ENCODE data around the gene SIK3. TPM values are rescaled to one million over a fixed set of nuclear protein-coding genes. Genes with fewer than 3 reads are reported as not detected.

SIK3 gene
- total and polyA plus RNA-seq, 2 experiments from 2014 or later = 6.1 to 33.9 TPM

DNA sequence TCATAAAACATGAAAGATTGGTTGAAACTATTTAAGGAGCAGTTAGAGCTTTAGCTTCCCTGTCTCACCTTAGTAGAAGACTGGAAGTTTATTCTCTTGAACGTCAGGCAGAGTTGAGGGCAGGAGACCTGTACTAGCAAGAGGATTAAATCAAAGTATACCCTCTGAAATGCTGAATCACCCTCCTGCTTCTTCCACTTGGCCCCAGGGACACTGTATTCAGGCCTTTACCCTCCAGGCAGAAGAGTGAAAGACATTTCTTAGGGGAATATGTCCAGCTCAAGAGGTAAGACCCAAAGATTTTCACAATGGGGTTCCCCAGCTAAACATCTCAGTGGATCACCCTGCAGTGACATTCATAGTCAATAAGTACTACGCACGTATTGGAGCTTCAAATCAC lies 287.0 kb downstream of the SIK3 start (continued):
- TF ChIP-seq, protein P1, sequence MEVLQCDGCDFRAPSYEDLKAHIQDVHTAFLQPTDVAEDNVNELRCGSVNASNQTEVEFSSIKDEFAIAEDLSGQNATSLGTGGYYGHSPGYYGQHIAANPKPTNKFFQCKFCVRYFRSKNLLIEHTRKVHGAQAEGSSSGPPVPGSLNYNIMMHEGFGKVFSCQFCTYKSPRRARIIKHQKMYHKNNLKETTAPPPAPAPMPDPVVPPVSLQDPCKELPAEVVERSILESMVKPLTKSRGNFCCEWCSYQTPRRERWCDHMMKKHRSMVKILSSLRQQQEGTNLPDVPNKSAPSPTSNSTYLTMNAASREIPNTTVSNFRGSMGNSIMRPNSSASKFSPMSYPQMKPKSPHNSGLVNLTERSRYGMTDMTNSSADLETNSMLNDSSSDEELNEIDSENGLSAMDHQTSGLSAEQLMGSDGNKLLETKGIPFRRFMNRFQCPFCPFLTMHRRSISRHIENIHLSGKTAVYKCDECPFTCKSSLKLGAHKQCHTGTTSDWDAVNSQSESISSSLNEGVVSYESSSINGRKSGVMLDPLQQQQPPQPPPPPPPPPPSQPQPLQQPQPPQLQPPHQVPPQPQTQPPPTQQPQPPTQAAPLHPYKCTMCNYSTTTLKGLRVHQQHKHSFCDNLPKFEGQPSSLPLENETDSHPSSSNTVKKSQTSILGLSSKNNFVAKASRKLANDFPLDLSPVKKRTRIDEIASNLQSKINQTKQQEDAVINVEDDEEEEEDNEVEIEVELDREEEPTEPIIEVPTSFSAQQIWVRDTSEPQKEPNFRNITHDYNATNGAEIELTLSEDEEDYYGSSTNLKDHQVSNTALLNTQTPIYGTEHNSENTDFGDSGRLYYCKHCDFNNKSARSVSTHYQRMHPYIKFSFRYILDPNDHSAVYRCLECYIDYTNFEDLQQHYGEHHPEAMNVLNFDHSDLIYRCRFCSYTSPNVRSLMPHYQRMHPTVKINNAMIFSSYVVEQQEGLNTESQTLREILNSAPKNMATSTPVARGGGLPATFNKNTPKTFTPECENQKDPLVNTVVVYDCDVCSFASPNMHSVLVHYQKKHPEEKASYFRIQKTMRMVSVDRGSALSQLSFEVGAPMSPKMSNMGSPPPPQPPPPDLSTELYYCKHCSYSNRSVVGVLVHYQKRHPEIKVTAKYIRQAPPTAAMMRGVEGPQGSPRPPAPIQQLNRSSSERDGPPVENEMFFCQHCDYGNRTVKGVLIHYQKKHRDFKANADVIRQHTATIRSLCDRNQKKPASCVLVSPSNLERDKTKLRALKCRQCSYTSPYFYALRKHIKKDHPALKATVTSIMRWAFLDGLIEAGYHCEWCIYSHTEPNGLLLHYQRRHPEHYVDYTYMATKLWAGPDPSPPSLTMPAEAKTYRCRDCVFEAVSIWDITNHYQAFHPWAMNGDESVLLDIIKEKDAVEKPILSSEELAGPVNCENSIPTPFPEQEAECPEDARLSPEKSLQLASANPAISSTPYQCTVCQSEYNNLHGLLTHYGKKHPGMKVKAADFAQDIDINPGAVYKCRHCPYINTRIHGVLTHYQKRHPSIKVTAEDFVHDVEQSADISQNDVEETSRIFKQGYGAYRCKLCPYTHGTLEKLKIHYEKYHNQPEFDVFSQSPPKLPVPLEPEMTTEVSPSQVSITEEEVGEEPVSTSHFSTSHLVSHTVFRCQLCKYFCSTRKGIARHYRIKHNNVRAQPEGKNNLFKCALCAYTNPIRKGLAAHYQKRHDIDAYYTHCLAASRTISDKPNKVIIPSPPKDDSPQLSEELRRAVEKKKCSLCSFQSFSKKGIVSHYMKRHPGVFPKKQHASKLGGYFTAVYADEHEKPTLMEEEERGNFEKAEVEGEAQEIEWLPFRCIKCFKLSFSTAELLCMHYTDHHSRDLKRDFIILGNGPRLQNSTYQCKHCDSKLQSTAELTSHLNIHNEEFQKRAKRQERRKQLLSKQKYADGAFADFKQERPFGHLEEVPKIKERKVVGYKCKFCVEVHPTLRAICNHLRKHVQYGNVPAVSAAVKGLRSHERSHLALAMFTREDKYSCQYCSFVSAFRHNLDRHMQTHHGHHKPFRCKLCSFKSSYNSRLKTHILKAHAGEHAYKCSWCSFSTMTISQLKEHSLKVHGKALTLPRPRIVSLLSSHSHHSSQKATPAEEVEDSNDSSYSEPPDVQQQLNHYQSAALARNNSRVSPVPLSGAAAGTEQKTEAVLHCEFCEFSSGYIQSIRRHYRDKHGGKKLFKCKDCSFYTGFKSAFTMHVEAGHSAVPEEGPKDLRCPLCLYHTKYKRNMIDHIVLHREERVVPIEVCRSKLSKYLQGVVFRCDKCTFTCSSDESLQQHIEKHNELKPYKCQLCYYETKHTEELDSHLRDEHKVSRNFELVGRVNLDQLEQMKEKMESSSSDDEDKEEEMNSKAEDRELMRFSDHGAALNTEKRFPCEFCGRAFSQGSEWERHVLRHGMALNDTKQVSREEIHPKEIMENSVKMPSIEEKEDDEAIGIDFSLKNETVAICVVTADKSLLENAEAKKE (CRISPR knock-in tag; IDR thresholded peaks at IDR 0.05) = no peak
- TF ChIP-seq POLR2AphosphoS5 (IDR thresholded peaks at IDR 0.05; ENCODE audit: low read depth) = no peak
- TF ChIP-seq, protein P2, sequence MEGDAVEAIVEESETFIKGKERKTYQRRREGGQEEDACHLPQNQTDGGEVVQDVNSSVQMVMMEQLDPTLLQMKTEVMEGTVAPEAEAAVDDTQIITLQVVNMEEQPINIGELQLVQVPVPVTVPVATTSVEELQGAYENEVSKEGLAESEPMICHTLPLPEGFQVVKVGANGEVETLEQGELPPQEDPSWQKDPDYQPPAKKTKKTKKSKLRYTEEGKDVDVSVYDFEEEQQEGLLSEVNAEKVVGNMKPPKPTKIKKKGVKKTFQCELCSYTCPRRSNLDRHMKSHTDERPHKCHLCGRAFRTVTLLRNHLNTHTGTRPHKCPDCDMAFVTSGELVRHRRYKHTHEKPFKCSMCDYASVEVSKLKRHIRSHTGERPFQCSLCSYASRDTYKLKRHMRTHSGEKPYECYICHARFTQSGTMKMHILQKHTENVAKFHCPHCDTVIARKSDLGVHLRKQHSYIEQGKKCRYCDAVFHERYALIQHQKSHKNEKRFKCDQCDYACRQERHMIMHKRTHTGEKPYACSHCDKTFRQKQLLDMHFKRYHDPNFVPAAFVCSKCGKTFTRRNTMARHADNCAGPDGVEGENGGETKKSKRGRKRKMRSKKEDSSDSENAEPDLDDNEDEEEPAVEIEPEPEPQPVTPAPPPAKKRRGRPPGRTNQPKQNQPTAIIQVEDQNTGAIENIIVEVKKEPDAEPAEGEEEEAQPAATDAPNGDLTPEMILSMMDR (conservative IDR thresholded peaks at IDR 0.05; ENCODE audit: low read depth in 2 of 2) = no peak
- no peak for TF ChIP-seq EZH2 (IDR thresholded peaks at IDR 0.05; ENCODE audit: low read depth, unreplicated experiment)

DNA sequence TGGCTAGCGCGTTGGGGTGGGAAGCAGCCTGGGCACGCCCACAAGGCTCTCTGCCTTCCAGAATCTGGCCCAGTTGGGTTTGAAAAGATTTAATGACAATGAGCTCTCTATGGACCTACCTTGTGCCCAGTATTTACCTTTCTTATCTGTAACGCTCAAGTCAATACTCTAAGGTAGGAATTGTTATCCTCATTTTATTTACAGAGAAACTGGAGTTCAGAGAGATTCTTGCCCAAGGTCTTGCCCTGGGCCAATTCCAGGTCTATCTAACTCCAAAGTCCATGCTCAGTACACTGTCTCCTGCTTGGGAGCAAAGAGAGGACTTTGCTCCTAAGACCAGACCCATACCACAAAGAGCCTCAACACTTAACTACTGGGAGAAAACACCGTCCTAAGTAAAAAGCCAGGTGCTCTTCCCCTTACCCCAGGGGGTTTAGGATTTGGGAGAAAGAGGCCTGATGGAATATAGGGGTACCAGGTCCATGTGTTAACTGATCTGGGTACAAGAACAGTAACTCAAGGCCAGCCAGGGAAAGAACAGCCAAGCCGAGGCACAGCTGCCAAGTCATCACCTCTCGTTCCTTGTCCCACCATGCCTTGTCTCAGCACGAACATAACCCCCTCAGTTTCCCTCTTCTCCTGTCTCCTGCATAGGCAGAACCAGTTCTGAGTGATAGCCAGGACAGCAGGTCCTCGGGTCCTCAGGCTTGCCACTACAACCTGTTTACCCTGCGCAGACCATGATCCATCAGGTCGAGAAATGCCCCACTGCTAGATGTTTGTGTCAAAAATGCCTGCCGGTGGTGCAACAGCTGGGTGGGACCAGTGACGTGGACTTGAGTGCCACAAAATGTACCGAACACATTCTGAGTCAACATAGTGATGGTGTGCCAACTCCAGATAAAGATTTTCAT lies 289.7 kb downstream of the SIK3 start:
- Histone ChIP-seq H3K27ac (ENCODE audit: low read depth) (no peak overlapping the region), H3K9me2 (ENCODE audit: insufficient read depth) (no peaks in the 10 kb centered on the region), H2AFZ (no peak overlapping the region), H3K4me3 (no peak overlapping the region), H3K27me3 (ENCODE audit: insufficient read depth) (no peaks in the 10 kb centered on the region), H4K20me1 (replicated peaks; ENCODE audit: insufficient read depth) (no peaks in the 10 kb centered on the region), H3K4me2 (no peak overlapping the region), H3K4me1 (ENCODE audit: insufficient read depth) (no peaks in the 10 kb centered on the region), H3K36me3 (ENCODE audit: insufficient read depth) (no peaks in the 10 kb centered on the region), H3K79me2 (replicated peaks; ENCODE audit: insufficient read depth) (no peaks in the 10 kb centered on the region), H3F3A (replicated peaks; ENCODE audit: low read depth) (no peaks in the 10 kb centered on the region)
- Mint-ChIP-seq H3K4me3 (no peak overlapping the region), H3K27ac (no peak overlapping the region), H3K4me1 (no peaks in the 10 kb centered on the region; the same call in 2 of the 3 replicates), H3K27me3 (ENCODE audit: insufficient read depth, low read depth, poor library complexity) (no peaks in the 10 kb centered on the region), H3K9me3 (no peaks in the 10 kb centered on the region), H3K36me3 (ENCODE audit: low read depth) (no peaks in the 10 kb centered on the region)
- ATAC-seq = no peak
- DNase-seq (ENCODE audit: low spot score) = no peak
- TF ChIP-seq EZH2phosphoT487 (IDR thresholded peaks at IDR 0.05; ENCODE audit: unreplicated experiment) (no peak), CREB1 (CRISPR knock-in tag; IDR thresholded peaks at IDR 0.05; ENCODE audit: low read depth) (no peak), STAT1 (IDR thresholded peaks at IDR 0.05; ENCODE audit: unreplicated experiment) (no peak), POLR2AphosphoS5 (IDR thresholded peaks at IDR 0.05; ENCODE audit: low read depth) (no peak), JUNB (IDR thresholded peaks at IDR 0.05; ENCODE audit: unreplicated experiment) (no peak)
- TF ChIP-seq, protein P2 (conservative IDR thresholded peaks at IDR 0.05; ENCODE audit: low read depth in 2 of 2) = no peak
- TF ChIP-seq, protein P3, sequence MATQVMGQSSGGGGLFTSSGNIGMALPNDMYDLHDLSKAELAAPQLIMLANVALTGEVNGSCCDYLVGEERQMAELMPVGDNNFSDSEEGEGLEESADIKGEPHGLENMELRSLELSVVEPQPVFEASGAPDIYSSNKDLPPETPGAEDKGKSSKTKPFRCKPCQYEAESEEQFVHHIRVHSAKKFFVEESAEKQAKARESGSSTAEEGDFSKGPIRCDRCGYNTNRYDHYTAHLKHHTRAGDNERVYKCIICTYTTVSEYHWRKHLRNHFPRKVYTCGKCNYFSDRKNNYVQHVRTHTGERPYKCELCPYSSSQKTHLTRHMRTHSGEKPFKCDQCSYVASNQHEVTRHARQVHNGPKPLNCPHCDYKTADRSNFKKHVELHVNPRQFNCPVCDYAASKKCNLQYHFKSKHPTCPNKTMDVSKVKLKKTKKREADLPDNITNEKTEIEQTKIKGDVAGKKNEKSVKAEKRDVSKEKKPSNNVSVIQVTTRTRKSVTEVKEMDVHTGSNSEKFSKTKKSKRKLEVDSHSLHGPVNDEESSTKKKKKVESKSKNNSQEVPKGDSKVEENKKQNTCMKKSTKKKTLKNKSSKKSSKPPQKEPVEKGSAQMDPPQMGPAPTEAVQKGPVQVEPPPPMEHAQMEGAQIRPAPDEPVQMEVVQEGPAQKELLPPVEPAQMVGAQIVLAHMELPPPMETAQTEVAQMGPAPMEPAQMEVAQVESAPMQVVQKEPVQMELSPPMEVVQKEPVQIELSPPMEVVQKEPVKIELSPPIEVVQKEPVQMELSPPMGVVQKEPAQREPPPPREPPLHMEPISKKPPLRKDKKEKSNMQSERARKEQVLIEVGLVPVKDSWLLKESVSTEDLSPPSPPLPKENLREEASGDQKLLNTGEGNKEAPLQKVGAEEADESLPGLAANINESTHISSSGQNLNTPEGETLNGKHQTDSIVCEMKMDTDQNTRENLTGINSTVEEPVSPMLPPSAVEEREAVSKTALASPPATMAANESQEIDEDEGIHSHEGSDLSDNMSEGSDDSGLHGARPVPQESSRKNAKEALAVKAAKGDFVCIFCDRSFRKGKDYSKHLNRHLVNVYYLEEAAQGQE (IDR thresholded peaks at IDR 0.05; ENCODE audit: unreplicated experiment) = no peak

All from GM23338 (cell line).